Measurements from ENCODE around the gene CORO2A. TPM values are rescaled to one million over a fixed set of nuclear protein-coding genes. Genes with fewer than 3 reads are reported as not detected.
A peak's percentile ranks its signal among the peaks of the same experiment; 100 is the strongest.

CORO2A gene
- total RNA-seq, 1 experiment from 2014 or later, result 9.3 TPM

GRCh38 chr9:98201102-98201501 lies 8.7 kb upstream of the CORO2A start:
- in situ Hi-C loops (cut with HindIII; ENCODE audit: low sequenced_read_pairs), result no loop called here
- DNase-seq (ENCODE audit: low spot score), result no peak

- DNase-seq (ENCODE audit: low spot score), result no peak
- in situ Hi-C loops (cut with HindIII; ENCODE audit: low sequenced_read_pairs), result no loop called here
Observed at GRCh38 chr9:98199388-98200033, 7.1 kb upstream of the CORO2A start.

GRCh38 chr9:98195671-98196070 lies 3.2 kb upstream of the CORO2A start:
- in situ Hi-C loops (cut with HindIII; ENCODE audit: low sequenced_read_pairs), result no loop called here
- no peak for DNase-seq (ENCODE audit: low spot score)

GRCh38 chr9:98193336-98193944 lies 1.0 kb upstream of the CORO2A start:
- in situ Hi-C loops (cut with HindIII; ENCODE audit: low sequenced_read_pairs), result no loop called here
- DNase-seq (ENCODE audit: low spot score), result no peak

- DNase-seq (ENCODE audit: low spot score), result peak; percentile 59
Observed at GRCh38 chr9:98191671-98192502, 550 bp downstream of the CORO2A start.

GRCh38 chr9:98191181-98191608 lies 1.2 kb downstream of the CORO2A start:
- no peak for DNase-seq (ENCODE audit: low spot score)
- in situ Hi-C loops (cut with HindIII; ENCODE audit: low sequenced_read_pairs), result no loop called here

More at GRCh38 chr9:98191671-98192502, 550 bp downstream of the CORO2A start:
- in situ Hi-C loops (cut with HindIII; ENCODE audit: low sequenced_read_pairs), result no loop called here

- in situ Hi-C loops (cut with HindIII; ENCODE audit: low sequenced_read_pairs), result no loop called here
- DNase-seq (ENCODE audit: low spot score), result no peak
Observed at GRCh38 chr9:98190757-98191105, 1.7 kb downstream of the CORO2A start.

GRCh38 chr9:98189412-98189811 lies 3.0 kb downstream of the CORO2A start:
- DNase-seq (ENCODE audit: low spot score), result no peak
- in situ Hi-C loops (cut with HindIII; ENCODE audit: low sequenced_read_pairs), result no loop called here

GRCh38 chr9:98187926-98188325 lies 4.5 kb downstream of the CORO2A start:
- DNase-seq (ENCODE audit: low spot score), result no peak
- in situ Hi-C loops (cut with HindIII; ENCODE audit: low sequenced_read_pairs), result no loop called here

- in situ Hi-C loops (cut with HindIII; ENCODE audit: low sequenced_read_pairs), result no loop called here
- DNase-seq (ENCODE audit: low spot score), result no peak
Observed at GRCh38 chr9:98186236-98186635, 6.2 kb downstream of the CORO2A start.

- DNase-seq (ENCODE audit: low spot score), result peak; percentile 70
- in situ Hi-C loops (cut with HindIII; ENCODE audit: low sequenced_read_pairs), result no loop called here
Observed at GRCh38 chr9:98185611-98186171, 6.7 kb downstream of the CORO2A start.

GRCh38 chr9:98185021-98185567 lies 7.3 kb downstream of the CORO2A start:
- in situ Hi-C loops (cut with HindIII; ENCODE audit: low sequenced_read_pairs), result no loop called here
- no peak for DNase-seq (ENCODE audit: low spot score)

- no peak for DNase-seq (ENCODE audit: low spot score)
- in situ Hi-C loops (cut with HindIII; ENCODE audit: low sequenced_read_pairs), result no loop called here
Observed at GRCh38 chr9:98184326-98184725, 8.1 kb downstream of the CORO2A start.

- in situ Hi-C loops (cut with HindIII; ENCODE audit: low sequenced_read_pairs), result no loop called here
- no peak for DNase-seq (ENCODE audit: low spot score)
Observed at GRCh38 chr9:98182889-98183599, 9.4 kb downstream of the CORO2A start.

- in situ Hi-C loops (cut with HindIII; ENCODE audit: low sequenced_read_pairs), result no loop called here
Observed at GRCh38 chr9:98182069-98182820, 10.2 kb downstream of the CORO2A start.

GRCh38 chr9:98181746-98182068 lies 10.7 kb downstream of the CORO2A start:
- in situ Hi-C loops (cut with HindIII; ENCODE audit: low sequenced_read_pairs), result no loop called here
- DNase-seq (ENCODE audit: low spot score), result no peak

More at GRCh38 chr9:98182069-98182820, 10.2 kb downstream of the CORO2A start:
- DNase-seq (ENCODE audit: low spot score), result no peak

- in situ Hi-C loops (cut with HindIII; ENCODE audit: low sequenced_read_pairs), result no loop called here
- DNase-seq (ENCODE audit: low spot score), result no peak
Observed at GRCh38 chr9:98180996-98181395, 11.4 kb downstream of the CORO2A start.

Data from G401 (cell line).